ENCODE data around the gene LRP1.

DNA sequence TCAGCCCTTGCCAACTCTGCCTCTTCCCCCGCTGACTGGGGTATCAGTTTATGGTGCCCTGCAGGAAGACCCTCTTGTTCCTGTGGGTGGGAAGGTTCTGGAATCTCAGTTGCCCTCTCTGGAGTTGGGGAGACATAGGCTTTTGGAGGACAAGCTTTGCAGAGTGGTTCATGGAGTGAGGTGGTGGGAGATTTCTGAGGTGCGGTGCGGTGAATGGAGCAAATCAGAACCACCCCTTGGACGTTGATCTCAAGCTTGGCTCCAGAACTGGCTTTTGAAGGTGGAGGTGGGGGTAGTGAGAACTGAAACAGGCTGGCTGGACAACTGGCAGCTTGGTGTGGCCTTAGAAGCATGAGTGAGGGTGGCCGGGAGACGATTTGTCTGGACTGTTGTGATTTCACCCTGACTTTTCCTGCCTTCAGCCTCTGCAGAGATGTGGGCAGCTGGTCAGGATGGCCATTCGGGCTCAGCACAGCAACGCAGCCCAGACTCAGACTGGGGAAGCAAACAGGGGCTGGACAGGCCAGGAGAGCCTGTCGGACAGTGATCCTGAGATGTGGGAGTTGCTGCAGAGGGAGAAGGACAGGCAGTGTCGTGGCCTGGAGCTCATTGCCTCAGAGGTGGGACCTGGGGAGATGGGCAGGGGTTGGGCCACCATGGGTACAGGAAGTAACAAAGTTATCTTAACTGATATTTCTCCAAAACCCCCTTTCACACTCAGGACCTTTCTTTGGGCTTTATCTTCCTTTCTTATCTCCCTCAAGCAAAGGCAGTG, 102.3 kb downstream of the LRP1 start:
- no peak for TF ChIP-seq CTCF (IDR thresholded peaks at IDR 0.05)
- no peak for TF ChIP-seq ZFX (IDR thresholded peaks at IDR 0.05; ENCODE audit: borderline replicate concordance)

All from 22Rv1 (cell line).